SK-N-MC (cell line): Measurements from ENCODE around the gene IRAK3.

Source experiments
- EZH2 ChIP-seq: fragments of 200-600 bp; sonication (generic); IDR thresholded peaks from one replicate; pipeline ENCODE4 v1.6.1; 2017; ENCODE audit warnings: antibody characterized with exemption
- POLR2AphosphoS5 ChIP-seq: IDR thresholded peaks from 2 replicates; pipeline ENCODE4 v1.6.1; 2012; ENCODE audit warnings: mild to moderate bottlenecking, low read depth, low read length, borderline replicate concordance

GRCh38 chr12:66149702-66150398 lies 39.2 kb upstream of the IRAK3 start:
- TF ChIP-seq EZH2 (no peak), POLR2AphosphoS5 (no peak)
